KOPT-K1 (cell line): Measurements from ENCODE around the gene TMA7B.
"Not testable (repeated sequence)": the region's sequence is repeated elsewhere in the genome, so short reads cannot be mapped to it uniquely, and the experiment has no call there.

ENCODE experiments used
- H3K27ac ChIP-seq: fragments of 200-600 bp; sonication (generic); 2 replicates; pipeline ENCODE4 v1.5.1; 2016; ENCODE audit warnings: antibody characterized with exemption, mild to moderate bottlenecking, low read depth, low read length; ENCODE audit not compliant: poor library complexity, severe bottlenecking
- H3K36me3 ChIP-seq: fragments of 200-600 bp; sonication (generic); 2 replicates; pipeline ENCODE4 v1.5.1; 2017; ENCODE audit warnings: antibody characterized with exemption, mild to moderate bottlenecking, low read length, moderate library complexity; ENCODE audit not compliant: insufficient read depth
- H3K9me3 ChIP-seq: fragments of 200-600 bp; sonication (generic); 2 replicates; pipeline ENCODE4 v1.5.1; 2017; ENCODE audit warnings: antibody characterized with exemption, low read length, mild to moderate bottlenecking; ENCODE audit not compliant: insufficient read depth, poor library complexity, severe bottlenecking

TMA7B gene

GRCh38 chr22:39979048-39979447 lies 18.9 kb downstream of the TMA7B start:
- H3K27ac ChIP-seq, result no peak overlapping the region
- no peaks in the 10 kb centered on the region for H3K9me3 ChIP-seq
- peaks cover 35% of the 10 kb centered on the region for H3K36me3 ChIP-seq

GRCh38 chr22:39979458-39979857 lies 19.3 kb downstream of the TMA7B start:
- no peak overlapping the region for H3K27ac ChIP-seq
- peaks cover 31% of the 10 kb centered on the region for H3K36me3 ChIP-seq
- no peaks in the 10 kb centered on the region for H3K9me3 ChIP-seq

GRCh38 chr22:39980596-39980995 lies 20.4 kb downstream of the TMA7B start:
- Histone ChIP-seq H3K36me3 (peaks cover 19% of the 10 kb centered on the region), H3K27ac (no peak overlapping the region), H3K9me3 (no peaks in the 10 kb centered on the region)

GRCh38 chr22:39983346-39983745 lies 23.1 kb downstream of the TMA7B start:
- Histone ChIP-seq H3K9me3 (no peaks in the 10 kb centered on the region), H3K36me3 (no peaks in the 10 kb centered on the region), H3K27ac (no peak overlapping the region)

GRCh38 chr22:39984006-39984405 lies 23.8 kb downstream of the TMA7B start:
- H3K27ac ChIP-seq, result no peak overlapping the region
- H3K9me3 ChIP-seq, result no peaks in the 10 kb centered on the region
- no peaks in the 10 kb centered on the region for H3K36me3 ChIP-seq

- no peaks in the 10 kb centered on the region for H3K36me3 ChIP-seq
- no peak overlapping the region for H3K27ac ChIP-seq
- H3K9me3 ChIP-seq, result no peaks in the 10 kb centered on the region
Measured at GRCh38 chr22:39984746-39985145, 24.5 kb downstream of the TMA7B start.

GRCh38 chr22:39985383-39986035 lies 25.3 kb downstream of the TMA7B start:
- no peaks in the 10 kb centered on the region for H3K36me3 ChIP-seq
- H3K9me3 ChIP-seq, result no peaks in the 10 kb centered on the region
- no peak overlapping the region for H3K27ac ChIP-seq

- no peaks in the 10 kb centered on the region for H3K36me3 ChIP-seq
- no peaks in the 10 kb centered on the region for H3K9me3 ChIP-seq
- H3K27ac ChIP-seq, result no peak overlapping the region
Measured at GRCh38 chr22:39988386-39989114, 28.4 kb downstream of the TMA7B start.

GRCh38 chr22:39989633-39990032 lies 29.4 kb downstream of the TMA7B start:
- Histone ChIP-seq H3K9me3 (no peaks in the 10 kb centered on the region), H3K36me3 (no peaks in the 10 kb centered on the region), H3K27ac (no peak overlapping the region)

- H3K9me3 ChIP-seq, result no peaks in the 10 kb centered on the region
- no peak overlapping the region for H3K27ac ChIP-seq
- H3K36me3 ChIP-seq, result no peaks in the 10 kb centered on the region
Measured at GRCh38 chr22:39990686-39991085, 30.5 kb downstream of the TMA7B start.

- H3K36me3 ChIP-seq, result no peaks in the 10 kb centered on the region
- H3K9me3 ChIP-seq, result no peaks in the 10 kb centered on the region
- no peak overlapping the region for H3K27ac ChIP-seq
Measured at GRCh38 chr22:39991159-39991860, 31.1 kb downstream of the TMA7B start.

GRCh38 chr22:39992088-39992826 lies 32.1 kb downstream of the TMA7B start:
- H3K9me3 ChIP-seq, result no peaks in the 10 kb centered on the region
- no peaks in the 10 kb centered on the region for H3K36me3 ChIP-seq
- H3K27ac ChIP-seq, result no peak overlapping the region

GRCh38 chr22:39992894-39993293 lies 32.7 kb downstream of the TMA7B start:
- not testable (repeated sequence) for H3K9me3 ChIP-seq, H3K36me3 ChIP-seq, H3K27ac ChIP-seq

- no peaks in the 10 kb centered on the region for H3K9me3 ChIP-seq
- H3K27ac ChIP-seq, result no peak overlapping the region
- H3K36me3 ChIP-seq, result no peaks in the 10 kb centered on the region
Measured at GRCh38 chr22:39994041-39994565, 33.9 kb downstream of the TMA7B start.
